ENCODE results near the gene CRTC1.

DNA sequence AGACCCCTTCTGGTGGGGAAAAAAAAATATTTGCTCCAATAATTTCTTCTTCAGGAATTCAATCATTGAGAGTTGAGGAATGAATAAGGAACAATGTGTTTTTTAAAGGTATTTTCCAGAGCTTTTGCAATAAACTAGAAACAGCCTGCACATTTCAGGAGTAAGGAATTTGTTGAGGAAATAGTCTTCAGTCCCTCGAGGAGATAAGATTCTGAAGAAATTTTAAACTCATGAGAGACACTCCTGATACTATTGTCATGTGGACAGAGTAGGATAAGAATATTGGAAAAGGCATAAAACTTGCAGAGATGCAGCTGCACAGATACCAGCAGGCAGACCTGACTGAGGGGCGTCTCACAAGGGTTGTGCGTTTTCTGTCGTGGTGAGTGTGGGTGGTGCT, 71.0 kb downstream of the CRTC1 start:
- no peak for TF ChIP-seq POLR2A (IDR thresholded peaks at IDR 0.05)
- TF ChIP-seq, protein P1, sequence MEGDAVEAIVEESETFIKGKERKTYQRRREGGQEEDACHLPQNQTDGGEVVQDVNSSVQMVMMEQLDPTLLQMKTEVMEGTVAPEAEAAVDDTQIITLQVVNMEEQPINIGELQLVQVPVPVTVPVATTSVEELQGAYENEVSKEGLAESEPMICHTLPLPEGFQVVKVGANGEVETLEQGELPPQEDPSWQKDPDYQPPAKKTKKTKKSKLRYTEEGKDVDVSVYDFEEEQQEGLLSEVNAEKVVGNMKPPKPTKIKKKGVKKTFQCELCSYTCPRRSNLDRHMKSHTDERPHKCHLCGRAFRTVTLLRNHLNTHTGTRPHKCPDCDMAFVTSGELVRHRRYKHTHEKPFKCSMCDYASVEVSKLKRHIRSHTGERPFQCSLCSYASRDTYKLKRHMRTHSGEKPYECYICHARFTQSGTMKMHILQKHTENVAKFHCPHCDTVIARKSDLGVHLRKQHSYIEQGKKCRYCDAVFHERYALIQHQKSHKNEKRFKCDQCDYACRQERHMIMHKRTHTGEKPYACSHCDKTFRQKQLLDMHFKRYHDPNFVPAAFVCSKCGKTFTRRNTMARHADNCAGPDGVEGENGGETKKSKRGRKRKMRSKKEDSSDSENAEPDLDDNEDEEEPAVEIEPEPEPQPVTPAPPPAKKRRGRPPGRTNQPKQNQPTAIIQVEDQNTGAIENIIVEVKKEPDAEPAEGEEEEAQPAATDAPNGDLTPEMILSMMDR (IDR thresholded peaks at IDR 0.05): no peak

Measured in gastroesophageal sphincter (tissue), 3 donors.